Measurements from ENCODE around the gene FBXO8. TPM values are rescaled to one million over a fixed set of nuclear protein-coding genes. Genes with fewer than 3 reads are reported as not detected.

Gene FBXO8
- total RNA-seq, 1 donor from 2014 or later = 13.5 TPM

- Mint-ChIP-seq H3K4me1 (peaks cover 19% of the 10 kb centered on the region), H3K9me3 (no peaks in the 10 kb centered on the region), H3K36me3 (no peaks in the 10 kb centered on the region), H3K27ac (no peak overlapping the region), H3K27me3 (ENCODE audit: low read depth) (peaks cover 31% of the 10 kb centered on the region), H3K4me3 (no peak overlapping the region)
- no peak for TF ChIP-seq CTCF (IDR thresholded peaks at IDR 0.05; ENCODE audit: unreplicated experiment)
- DNase-seq (ENCODE audit: low spot score in 2 of 2, unreplicated experiment in 2 of 2) = no peak
Observed at GRCh38 chr4:174204164-174204831, 79.2 kb downstream of the FBXO8 start.

- H3K9me3 Mint-ChIP-seq = no peaks in the 10 kb centered on the region
- DNase-seq (ENCODE audit: low spot score in 2 of 2, unreplicated experiment in 2 of 2) = no peak
- H3K36me3 Mint-ChIP-seq = no peaks in the 10 kb centered on the region
- no peak overlapping the region for H3K27ac Mint-ChIP-seq
- TF ChIP-seq CTCF (IDR thresholded peaks at IDR 0.05; ENCODE audit: unreplicated experiment) = no peak
- H3K4me3 Mint-ChIP-seq = no peak overlapping the region
- peaks cover 25% of the 10 kb centered on the region for H3K27me3 Mint-ChIP-seq (ENCODE audit: low read depth)
- peaks cover 32% of the 10 kb centered on the region for H3K4me1 Mint-ChIP-seq
Observed at GRCh38 chr4:174201871-174202270, 81.6 kb downstream of the FBXO8 start.

GRCh38 chr4:174199735-174200134, 83.7 kb downstream of the FBXO8 start:
- H3K4me3 Mint-ChIP-seq = no peak overlapping the region
- no peak for DNase-seq (ENCODE audit: low spot score in 2 of 2, unreplicated experiment in 2 of 2)
- no peak for TF ChIP-seq CTCF (IDR thresholded peaks at IDR 0.05; ENCODE audit: unreplicated experiment)
- H3K4me1 Mint-ChIP-seq = peaks cover 34% of the 10 kb centered on the region
- no peak overlapping the region for H3K27ac Mint-ChIP-seq
- H3K27me3 Mint-ChIP-seq (ENCODE audit: low read depth) = peaks cover 19% of the 10 kb centered on the region
- peaks cover 7% of the 10 kb centered on the region for H3K9me3 Mint-ChIP-seq
- no peaks in the 10 kb centered on the region for H3K36me3 Mint-ChIP-seq

GRCh38 chr4:174198828-174199227, 84.6 kb downstream of the FBXO8 start:
- peaks cover 10% of the 10 kb centered on the region for H3K9me3 Mint-ChIP-seq
- H3K4me1 Mint-ChIP-seq = peaks cover 34% of the 10 kb centered on the region
- no peak for TF ChIP-seq CTCF (IDR thresholded peaks at IDR 0.05; ENCODE audit: unreplicated experiment)

GRCh38 chr4:174198396-174198795, 85.1 kb downstream of the FBXO8 start:
- H3K4me1 Mint-ChIP-seq = peaks cover 37% of the 10 kb centered on the region
- H3K4me3 Mint-ChIP-seq = no peak overlapping the region
- TF ChIP-seq CTCF (IDR thresholded peaks at IDR 0.05; ENCODE audit: unreplicated experiment) = no peak
- H3K9me3 Mint-ChIP-seq = peaks cover 10% of the 10 kb centered on the region
- H3K27ac Mint-ChIP-seq = no peak overlapping the region
- H3K36me3 Mint-ChIP-seq = no peaks in the 10 kb centered on the region
- H3K27me3 Mint-ChIP-seq (ENCODE audit: low read depth) = peaks cover 10% of the 10 kb centered on the region
- no peak for DNase-seq (ENCODE audit: low spot score in 2 of 2, unreplicated experiment in 2 of 2)

More at GRCh38 chr4:174198828-174199227, 84.6 kb downstream of the FBXO8 start:
- Mint-ChIP-seq H3K36me3 (no peaks in the 10 kb centered on the region), H3K27me3 (ENCODE audit: low read depth) (peaks cover 12% of the 10 kb centered on the region), H3K27ac (peak overlapping the region; percentile 57), H3K4me3 (no peak overlapping the region)
- no peak for DNase-seq (ENCODE audit: low spot score in 2 of 2, unreplicated experiment in 2 of 2)

All from mesothelial cell of epicardium (in vitro differentiated cells).